DMS79 (cell line): ENCODE measurements around the gene TRAIP.
"Not testable (repeated sequence)": the region's sequence is repeated elsewhere in the genome, so short reads cannot be mapped to it uniquely, and the experiment has no call there.

ENCODE experiments used
- DNase-seq: peaks from one replicate; lab custom pipeline; 2025; lab: John Stamatoyannopoulos, UW

Gene TRAIP

GRCh38 chr3:49856181-49857005, at the start of gene TRAIP:
TRAIP (minus strand) TSS chr3:49856564; CDS start chr3:49856453, 111 bp downstream.
- DNase-seq: peak; percentile 78

- DNase-seq: not testable (repeated sequence)
Observed at GRCh38 chr3:49904448-49904847, 48.1 kb upstream of the TRAIP start.

GRCh38 chr3:49903451-49904424, 47.4 kb upstream of the TRAIP start, which contains the start of gene MST1R:
MST1R (minus strand) TSS chr3:49903873; CDS start chr3:49903609, 264 bp downstream.
- DNase-seq: peak; percentile 86

GRCh38 chr3:49902511-49903345, 46.4 kb upstream of the TRAIP start:
- no peak for DNase-seq

- no peak for DNase-seq
Observed at GRCh38 chr3:49901366-49902339, 45.3 kb upstream of the TRAIP start.

- DNase-seq: no peak
Observed at GRCh38 chr3:49900491-49901153, 44.3 kb upstream of the TRAIP start.

GRCh38 chr3:49899815-49900214, 43.5 kb upstream of the TRAIP start:
- no peak for DNase-seq

GRCh38 chr3:49898991-49899390, 42.6 kb upstream of the TRAIP start:
- no peak for DNase-seq

- no peak for DNase-seq
Observed at GRCh38 chr3:49896345-49896744, 40.0 kb upstream of the TRAIP start.

GRCh38 chr3:49895791-49896190, 39.4 kb upstream of the TRAIP start:
- DNase-seq: no peak

- DNase-seq: no peak
Observed at GRCh38 chr3:49889296-49889695, 32.9 kb upstream of the TRAIP start.

GRCh38 chr3:49886922-49887265, 30.5 kb upstream of the TRAIP start:
- no peak for DNase-seq

- DNase-seq: no peak
Observed at GRCh38 chr3:49883998-49884397, 27.6 kb upstream of the TRAIP start.

- no peak for DNase-seq
Observed at GRCh38 chr3:49882166-49882565, 25.8 kb upstream of the TRAIP start.

GRCh38 chr3:49880581-49881315, 24.4 kb upstream of the TRAIP start:
- DNase-seq: no peak

- DNase-seq: no peak
Observed at GRCh38 chr3:49879721-49880120, 23.4 kb upstream of the TRAIP start.

- no peak for DNase-seq
Observed at GRCh38 chr3:49878686-49879085, 22.3 kb upstream of the TRAIP start.

- DNase-seq: no peak
Observed at GRCh38 chr3:49877716-49878115, 21.4 kb upstream of the TRAIP start.

GRCh38 chr3:49876567-49876966, 20.2 kb upstream of the TRAIP start:
- no peak for DNase-seq
